HG02870 (cell line): Measurements from ENCODE around the gene CALU.

Experiments used
- ATAC-seq: cut with Tn5 transposase; IDR thresholded peaks from one replicate; pipeline ENCODE4 v1.9.1; 2021; ENCODE audit warnings: mild to moderate bottlenecking, moderate library complexity; ENCODE audit not compliant: unreplicated experiment

CALU gene

GRCh38 chr7:128745706-128746105, 6.5 kb downstream of the CALU start:
- ATAC-seq, result no peak

- ATAC-seq, result no peak
Observed at GRCh38 chr7:128747327-128748079, 8.3 kb downstream of the CALU start.

- ATAC-seq, result no peak
Observed at GRCh38 chr7:128752251-128752650, 13.1 kb downstream of the CALU start.

GRCh38 chr7:128755075-128755818, 16.1 kb downstream of the CALU start:
- ATAC-seq, result no peak

- no peak for ATAC-seq
Observed at GRCh38 chr7:128755819-128756476, 16.8 kb downstream of the CALU start.

GRCh38 chr7:128757203-128757602, 18.0 kb downstream of the CALU start:
- no peak for ATAC-seq

GRCh38 chr7:128758553-128758952, 19.4 kb downstream of the CALU start:
- no peak for ATAC-seq

GRCh38 chr7:128759242-128759641, 20.1 kb downstream of the CALU start:
- no peak for ATAC-seq

- no peak for ATAC-seq
Observed at GRCh38 chr7:128763541-128763940, 24.4 kb downstream of the CALU start.

- ATAC-seq, result no peak
Observed at GRCh38 chr7:128767475-128768110, 28.4 kb downstream of the CALU start.

- ATAC-seq, result no peak
Observed at GRCh38 chr7:128770233-128770632, 31.1 kb downstream of the CALU start.

- no peak for ATAC-seq
Observed at GRCh38 chr7:128773604-128774003, 34.4 kb downstream of the CALU start.

- ATAC-seq, result no peak
Observed at GRCh38 chr7:128774029-128774689, 35.0 kb downstream of the CALU start.

- ATAC-seq, result no peak
Observed at GRCh38 chr7:128774921-128775320, 35.8 kb downstream of the CALU start.

GRCh38 chr7:128775744-128776474, 36.8 kb downstream of the CALU start, which contains the start of gene OPN1SW:
TSS of gene OPN1SW (minus strand) at chr7:128775794. CDS start at chr7:128775781, 13 bp downstream.
- no peak for ATAC-seq

- no peak for ATAC-seq
Observed at GRCh38 chr7:128777156-128778123, 38.3 kb downstream of the CALU start.

- no peak for ATAC-seq
Observed at GRCh38 chr7:128778946-128779345, 39.8 kb downstream of the CALU start.

GRCh38 chr7:128781126-128781525, 42.0 kb downstream of the CALU start:
- ATAC-seq, result no peak

- ATAC-seq, result no peak
Observed at GRCh38 chr7:128781851-128782250, 42.7 kb downstream of the CALU start.
